ENCODE data around the gene GRHL3. TPM values are rescaled to one million over a fixed set of nuclear protein-coding genes. Genes with fewer than 3 reads are reported as not detected.
A peak's percentile ranks its signal among the peaks of the same experiment; 100 is the strongest.

Gene GRHL3
- total RNA-seq, 1 donor from 2014 or later: 9.9 TPM

- TF ChIP-seq, protein P1, sequence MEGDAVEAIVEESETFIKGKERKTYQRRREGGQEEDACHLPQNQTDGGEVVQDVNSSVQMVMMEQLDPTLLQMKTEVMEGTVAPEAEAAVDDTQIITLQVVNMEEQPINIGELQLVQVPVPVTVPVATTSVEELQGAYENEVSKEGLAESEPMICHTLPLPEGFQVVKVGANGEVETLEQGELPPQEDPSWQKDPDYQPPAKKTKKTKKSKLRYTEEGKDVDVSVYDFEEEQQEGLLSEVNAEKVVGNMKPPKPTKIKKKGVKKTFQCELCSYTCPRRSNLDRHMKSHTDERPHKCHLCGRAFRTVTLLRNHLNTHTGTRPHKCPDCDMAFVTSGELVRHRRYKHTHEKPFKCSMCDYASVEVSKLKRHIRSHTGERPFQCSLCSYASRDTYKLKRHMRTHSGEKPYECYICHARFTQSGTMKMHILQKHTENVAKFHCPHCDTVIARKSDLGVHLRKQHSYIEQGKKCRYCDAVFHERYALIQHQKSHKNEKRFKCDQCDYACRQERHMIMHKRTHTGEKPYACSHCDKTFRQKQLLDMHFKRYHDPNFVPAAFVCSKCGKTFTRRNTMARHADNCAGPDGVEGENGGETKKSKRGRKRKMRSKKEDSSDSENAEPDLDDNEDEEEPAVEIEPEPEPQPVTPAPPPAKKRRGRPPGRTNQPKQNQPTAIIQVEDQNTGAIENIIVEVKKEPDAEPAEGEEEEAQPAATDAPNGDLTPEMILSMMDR (conservative IDR thresholded peaks at IDR 0.05; ENCODE audit: low read depth, low read length): no peak
- H3K4me3 ChIP-seq (ENCODE audit: low read depth, low read length): no peak overlapping the region
Measured at GRCh38 chr1:24355466-24355865, 36.3 kb downstream of the GRHL3 start.

GRCh38 chr1:24357038-24357437 is 37.9 kb downstream of the GRHL3 start:
- DNase-seq (ENCODE audit: low read depth): no peak
- H3K4me3 ChIP-seq (ENCODE audit: low read depth, low read length): no peak overlapping the region
- TF ChIP-seq, protein P1 (conservative IDR thresholded peaks at IDR 0.05; ENCODE audit: low read depth, low read length): no peak

More at GRCh38 chr1:24355466-24355865, 36.3 kb downstream of the GRHL3 start:
- no peak for DNase-seq (ENCODE audit: low read depth)

DNA sequence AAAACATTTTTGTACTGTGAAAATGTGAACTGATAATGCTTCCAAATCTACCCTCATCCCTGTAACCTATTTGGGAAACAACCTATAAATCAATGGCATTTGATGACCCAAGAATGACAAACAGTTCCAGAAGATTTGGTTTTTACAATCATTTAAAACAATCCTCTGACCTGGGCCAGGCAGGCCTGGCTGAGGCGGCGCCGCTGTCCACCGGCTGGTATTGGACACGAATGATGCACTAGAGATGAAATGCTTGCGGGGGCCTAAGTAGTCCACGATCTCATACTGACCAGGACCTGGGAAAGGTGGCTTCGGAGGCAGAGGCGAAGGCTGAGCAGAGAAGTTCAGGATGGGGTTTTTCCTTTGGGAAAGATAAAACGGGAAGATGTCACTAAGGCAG is 41.5 kb downstream of the GRHL3 start:
- no peak overlapping the region for H3K4me3 ChIP-seq (ENCODE audit: low read depth, low read length)
- DNase-seq (ENCODE audit: low read depth): no peak
- TF ChIP-seq, protein P1 (conservative IDR thresholded peaks at IDR 0.05; ENCODE audit: low read depth, low read length): no peak

GRCh38 chr1:24361811-24362210 is 42.7 kb downstream of the GRHL3 start:
- TF ChIP-seq, protein P1 (conservative IDR thresholded peaks at IDR 0.05; ENCODE audit: low read depth, low read length): no peak

GRCh38 chr1:24362396-24362795 is 43.2 kb downstream of the GRHL3 start:
- H3K4me3 ChIP-seq (ENCODE audit: low read depth, low read length): no peak overlapping the region
- TF ChIP-seq, protein P1 (conservative IDR thresholded peaks at IDR 0.05; ENCODE audit: low read depth, low read length): no peak
- no peak for DNase-seq (ENCODE audit: low read depth)

More at GRCh38 chr1:24361811-24362210, 42.7 kb downstream of the GRHL3 start:
- H3K4me3 ChIP-seq (ENCODE audit: low read depth, low read length): no peak overlapping the region
- DNase-seq (ENCODE audit: low read depth): no peak

GRCh38 chr1:24362982-24363614 is 43.9 kb downstream of the GRHL3 start:
- peak; percentile 74 for DNase-seq (ENCODE audit: low read depth)
- TF ChIP-seq, protein P1 (conservative IDR thresholded peaks at IDR 0.05; ENCODE audit: low read depth, low read length): no peak
- no peak overlapping the region for H3K4me3 ChIP-seq (ENCODE audit: low read depth, low read length)

DNA sequence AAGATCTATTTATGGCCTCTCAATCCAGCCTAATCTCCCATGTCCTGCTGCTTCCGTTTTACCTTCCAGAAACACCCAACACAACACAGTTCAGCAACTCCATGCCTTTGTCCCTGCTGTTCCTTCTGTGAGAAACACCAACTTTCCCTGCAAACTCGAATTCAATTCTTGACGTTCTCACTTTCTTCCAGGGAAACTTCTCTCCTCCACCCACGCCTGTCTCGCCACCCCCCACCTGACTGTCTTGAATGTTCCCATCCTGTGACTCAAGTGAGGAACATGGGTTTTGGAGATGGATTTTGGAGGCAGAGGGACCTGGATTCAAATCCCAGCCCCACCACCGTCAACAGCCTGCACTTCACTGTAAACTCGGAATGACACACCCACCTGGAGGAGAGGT is 44.8 kb downstream of the GRHL3 start:
- DNase-seq (ENCODE audit: low read depth): no peak
- TF ChIP-seq, protein P1 (conservative IDR thresholded peaks at IDR 0.05; ENCODE audit: low read depth, low read length): no peak

More for the DNA sequence above, 44.8 kb downstream of the GRHL3 start:
- no peak overlapping the region for H3K4me3 ChIP-seq (ENCODE audit: low read depth, low read length)

Data from epithelial cell of proximal tubule (primary cell).